Measurements from ENCODE around the gene NRCAM. TPM values are rescaled to one million over a fixed set of nuclear protein-coding genes. Genes with fewer than 3 reads are reported as not detected.

NRCAM gene
- total RNA-seq, 1 donor from 2014 or later = 39.0 TPM

GRCh38 chr7:108210796-108211195 is 245.4 kb downstream of the NRCAM start:
- Histone ChIP-seq H3K36me3 (ENCODE audit: control insufficient read depth, insufficient read depth, low read length) (no peaks in the 10 kb centered on the region), H3K27me3 (ENCODE audit: control insufficient read depth, insufficient read depth, low read length) (no peaks in the 10 kb centered on the region), H3K4me3 (ENCODE audit: low read depth, low read length) (no peak overlapping the region)
- no peak for TF ChIP-seq CTCF (IDR thresholded peaks at IDR 0.05; ENCODE audit: insufficient read depth, low read length, poor library complexity, severe bottlenecking)
- DNase-seq (ENCODE audit: low read depth) = no peak

GRCh38 chr7:108205311-108205710 is 250.9 kb downstream of the NRCAM start:
- no peak for DNase-seq (ENCODE audit: low read depth)
- H3K4me3 ChIP-seq (ENCODE audit: low read depth, low read length) = no peak overlapping the region
- TF ChIP-seq CTCF (IDR thresholded peaks at IDR 0.05; ENCODE audit: insufficient read depth, low read length, poor library complexity, severe bottlenecking) = no peak
- no peaks in the 10 kb centered on the region for H3K27me3 ChIP-seq (ENCODE audit: control insufficient read depth, insufficient read depth, low read length)
- H3K36me3 ChIP-seq (ENCODE audit: control insufficient read depth, insufficient read depth, low read length) = no peaks in the 10 kb centered on the region

GRCh38 chr7:108204281-108204796 is 251.9 kb downstream of the NRCAM start:
- no peak for DNase-seq (ENCODE audit: low read depth)
- H3K4me3 ChIP-seq (ENCODE audit: low read depth, low read length) = no peak overlapping the region

GRCh38 chr7:108203537-108203936 is 252.7 kb downstream of the NRCAM start:
- DNase-seq (ENCODE audit: low read depth) = no peak
- Histone ChIP-seq H3K27me3 (ENCODE audit: control insufficient read depth, insufficient read depth, low read length) (no peaks in the 10 kb centered on the region), H3K4me3 (ENCODE audit: low read depth, low read length) (no peak overlapping the region), H3K36me3 (ENCODE audit: control insufficient read depth, insufficient read depth, low read length) (no peaks in the 10 kb centered on the region)
- TF ChIP-seq CTCF (IDR thresholded peaks at IDR 0.05; ENCODE audit: insufficient read depth, low read length, poor library complexity, severe bottlenecking) = no peak

More at GRCh38 chr7:108204281-108204796, 251.9 kb downstream of the NRCAM start:
- Histone ChIP-seq H3K36me3 (ENCODE audit: control insufficient read depth, insufficient read depth, low read length) (no peaks in the 10 kb centered on the region), H3K27me3 (ENCODE audit: control insufficient read depth, insufficient read depth, low read length) (no peaks in the 10 kb centered on the region)
- TF ChIP-seq CTCF (IDR thresholded peaks at IDR 0.05; ENCODE audit: insufficient read depth, low read length, poor library complexity, severe bottlenecking) = no peak

- Histone ChIP-seq H3K36me3 (ENCODE audit: control insufficient read depth, insufficient read depth, low read length) (no peaks in the 10 kb centered on the region), H3K27me3 (ENCODE audit: control insufficient read depth, insufficient read depth, low read length) (no peaks in the 10 kb centered on the region), H3K4me3 (ENCODE audit: low read depth, low read length) (no peak overlapping the region)
- no peak for DNase-seq (ENCODE audit: low read depth)
- no peak for TF ChIP-seq CTCF (IDR thresholded peaks at IDR 0.05; ENCODE audit: insufficient read depth, low read length, poor library complexity, severe bottlenecking)
These were observed 253.5 kb downstream of the NRCAM start for GRCh38 chr7:108202743-108203142.

GRCh38 chr7:108201766-108202165 is 254.5 kb downstream of the NRCAM start:
- Histone ChIP-seq H3K27me3 (ENCODE audit: control insufficient read depth, insufficient read depth, low read length) (no peaks in the 10 kb centered on the region), H3K36me3 (ENCODE audit: control insufficient read depth, insufficient read depth, low read length) (no peaks in the 10 kb centered on the region), H3K4me3 (ENCODE audit: low read depth, low read length) (no peak overlapping the region)
- no peak for DNase-seq (ENCODE audit: low read depth)
- no peak for TF ChIP-seq CTCF (IDR thresholded peaks at IDR 0.05; ENCODE audit: insufficient read depth, low read length, poor library complexity, severe bottlenecking)

All from kidney epithelial cell (primary cell).